DOHH2 (cell line): ENCODE measurements around the gene SS18L1.

Experiments
- CTCF ChIP-seq: fragments of 200-600 bp; sonication (generic); IDR thresholded peaks from one replicate; pipeline ENCODE4 v1.5.1; 2014; ENCODE audit warnings: antibody characterized with exemption, mild to moderate bottlenecking, low read depth, low read length; ENCODE audit not compliant: poor library complexity, severe bottlenecking
- EZH2phosphoT487 ChIP-seq: fragments of 200-600 bp; sonication (generic); IDR thresholded peaks from 2 replicates; pipeline ENCODE4 v1.6.1; 2017; ENCODE audit warnings: borderline replicate concordance, mild to moderate bottlenecking, antibody characterized with exemption, low read length, moderate library complexity, mixed read lengths

DNA sequence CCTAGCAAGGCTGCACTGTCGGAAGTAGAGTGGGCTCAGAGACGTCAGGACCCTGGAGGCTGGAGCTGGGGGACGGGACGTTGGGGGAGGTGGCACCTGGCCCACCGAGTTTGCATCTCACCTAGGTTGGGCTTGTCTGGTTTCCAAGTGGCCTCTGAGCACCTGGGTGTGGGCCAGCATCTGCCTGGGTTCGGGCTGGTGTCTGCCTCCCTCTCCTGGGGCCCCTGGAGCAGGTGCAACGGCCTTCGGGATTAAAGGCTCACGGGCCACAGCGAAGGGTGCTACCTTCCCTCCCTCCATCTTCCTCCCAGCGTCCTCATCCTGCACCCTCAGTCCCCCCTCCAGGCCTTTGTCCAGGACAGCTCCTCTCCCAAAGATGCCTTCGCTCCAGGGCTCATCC is 70.5 kb downstream of the SS18L1 start:
- TF ChIP-seq CTCF, result no peak
- no peak for TF ChIP-seq EZH2phosphoT487
